ENCODE measurements around the gene UVRAG.

- TF ChIP-seq CTCF (IDR thresholded peaks at IDR 0.05; ENCODE audit: low read length): no peak
- TF ChIP-seq EZH2 (IDR thresholded peaks at IDR 0.05; ENCODE audit: borderline replicate concordance, low read length): no peak
These were observed 41.2 kb upstream of the UVRAG start for GRCh38 chr11:75773595-75774353.

Measured in OCI-LY1 (cell line).